Fibroblast of the aortic adventitia (primary cell): ENCODE results near the gene TMEM8B. TPM values are rescaled to one million over a fixed set of nuclear protein-coding genes. Genes with fewer than 3 reads are reported as not detected.

Experiments
- DNase-seq: peaks from one replicate; pipeline ENCODE4 v3.0.0-alpha.2; 2010; ENCODE audit warnings: low read depth
- H3K4me3 ChIP-seq: 2 replicates; pipeline ENCODE4 v1.5.1; 2011; ENCODE audit warnings: low read depth, mild to moderate bottlenecking, control low read depth, low read length, moderate library complexity
- CTCF ChIP-seq: IDR thresholded peaks from 2 replicates; pipeline ENCODE4 v1.5.1; 2011; ENCODE audit warnings: mild to moderate bottlenecking, low read length, control low read depth, inconsistent platforms; ENCODE audit not compliant: insufficient read depth
- total RNA-seq: library from RNA; depleted of rRNA; stranded (reverse); fragments of >200 nt; gene quantifications from 2 replicates; pipeline ENCODE4 v1.2.3, GENCODE V29; 2012; ENCODE audit warnings: low replicate concordance

Gene TMEM8B
- total RNA-seq, 1 donor = 2.8 TPM

- no peak overlapping the region for H3K4me3 ChIP-seq
- DNase-seq = no peak
- TF ChIP-seq CTCF = no peak
These were observed 18.9 kb upstream of the TMEM8B start for GRCh38 chr9:35810122-35810521.

- H3K4me3 ChIP-seq = peak overlapping the region; percentile 73
- DNase-seq = peak; percentile 39
- no peak for TF ChIP-seq CTCF
These were observed 17.5 kb upstream of the TMEM8B start for GRCh38 chr9:35811381-35812024.

- peak within 1 kb of the TSS; percentile 73 for H3K4me3 ChIP-seq
- no peak for TF ChIP-seq CTCF
- DNase-seq = peak; percentile 95
These were observed 16.9 kb upstream of the TMEM8B start, which contains the start of gene SPAG8 for GRCh38 chr9:35812025-35812602. SPAG8 (minus strand) TSS chr9:35812262; CDS start chr9:35812147, 115 bp downstream.

GRCh38 chr9:35813434-35814105 is 15.5 kb upstream of the TMEM8B start:
- peak; percentile 25 for DNase-seq
- peak; percentile 37 for TF ChIP-seq CTCF
- no peak overlapping the region for H3K4me3 ChIP-seq

- H3K4me3 ChIP-seq = peak overlapping the region; percentile 82
- TF ChIP-seq CTCF = peak; percentile 40
- DNase-seq = peak; percentile 50
These were observed 14.8 kb upstream of the TMEM8B start for GRCh38 chr9:35814106-35814840.

- peak; percentile 99 for DNase-seq
- TF ChIP-seq CTCF = no peak
These were observed 14.0 kb upstream of the TMEM8B start, which contains the start of gene HINT2 for GRCh38 chr9:35814841-35815543. HINT2 (minus strand) TSS chr9:35815042; CDS start chr9:35814979, 63 bp downstream.

More at GRCh38 chr9:35814841-35815543, 14.0 kb upstream of the TMEM8B start, which contains the start of gene HINT2:
- peak within 1 kb of the TSS; percentile 82 for H3K4me3 ChIP-seq
